Stimulated activated memory B cell treated with anti-CD40 and anti-IgM and Interleukin-4, amounts not matched to agents 10 μg/mL and 1 μg/mL and 100 μg/mL, for 72 hours (primary cell): Measurements from ENCODE around the gene CAST.
"Not testable (repeated sequence)": the region's sequence is repeated elsewhere in the genome, so short reads cannot be mapped to it uniquely, and the experiment has no call there.

Experiments used
- ATAC-seq: fragments of 150-1000 bp; cut with Tn5 transposase; 2 replicates; pipeline ENCODE4 v1.10.0; 2021
- H3K27ac Mint-ChIP-seq: one replicate; pipeline ENCODE4 v1.8.0; 2022; ENCODE audit warnings: mild to moderate bottlenecking, mixed read lengths
- H3K27me3 Mint-ChIP-seq: one replicate; pipeline ENCODE4 v1.8.0; 2022; ENCODE audit warnings: mixed read lengths
- H3K36me3 Mint-ChIP-seq: one replicate; pipeline ENCODE4 v1.8.0; 2022; ENCODE audit warnings: mixed read lengths
- H3K4me1 Mint-ChIP-seq: one replicate; pipeline ENCODE4 v1.8.0; 2022; ENCODE audit warnings: mixed read lengths
- H3K4me3 Mint-ChIP-seq: one replicate; pipeline ENCODE4 v1.8.0; 2022; ENCODE audit warnings: mild to moderate bottlenecking, moderate library complexity, mixed read lengths
- H3K9me3 Mint-ChIP-seq: one replicate; pipeline ENCODE4 v1.8.0; 2022; ENCODE audit warnings: mixed read lengths

The CAST gene

GRCh38 chr5:96661855-96662724 is at the start of gene CAST:
TSS of gene CAST (plus strand) at chr5:96662376. CDS start at chr5:96662423, 47 bp downstream.
- Mint-ChIP-seq H3K36me3 (no peaks in the 10 kb centered on the region), H3K4me3 (peak within 1 kb of the TSS; percentile 96), H3K27ac (peak within 1 kb of the TSS; percentile 100), H3K9me3 (no peaks in the 10 kb centered on the region), H3K27me3 (no peaks in the 10 kb centered on the region), H3K4me1 (peaks cover 28% of the 10 kb centered on the region)
- peak; percentile 91 for ATAC-seq

- Mint-ChIP-seq H3K36me3 (no peaks in the 10 kb centered on the region), H3K27ac (no peak overlapping the region), H3K27me3 (no peaks in the 10 kb centered on the region), H3K9me3 (peaks cover 2% of the 10 kb centered on the region), H3K4me3 (no peak overlapping the region), H3K4me1 (peaks cover 4% of the 10 kb centered on the region)
- no peak for ATAC-seq
Measured at GRCh38 chr5:96614110-96614691, 48.0 kb upstream of the CAST start.

- H3K4me1 Mint-ChIP-seq: peaks cover 4% of the 10 kb centered on the region
- H3K27ac Mint-ChIP-seq: no peak overlapping the region
- peak; percentile 50 for ATAC-seq
- no peak overlapping the region for H3K4me3 Mint-ChIP-seq
- no peaks in the 10 kb centered on the region for H3K36me3 Mint-ChIP-seq
- no peaks in the 10 kb centered on the region for H3K27me3 Mint-ChIP-seq
- H3K9me3 Mint-ChIP-seq: peaks cover 2% of the 10 kb centered on the region
Measured at GRCh38 chr5:96615223-96615622, 47.0 kb upstream of the CAST start.

GRCh38 chr5:96616801-96617200 is 45.4 kb upstream of the CAST start:
- Mint-ChIP-seq H3K36me3 (no peaks in the 10 kb centered on the region), H3K27me3 (no peaks in the 10 kb centered on the region), H3K9me3 (peaks cover 2% of the 10 kb centered on the region), H3K4me3 (no peak overlapping the region), H3K27ac (no peak overlapping the region), H3K4me1 (peaks cover 4% of the 10 kb centered on the region)
- no peak for ATAC-seq

- ATAC-seq, H3K27me3 Mint-ChIP-seq, H3K4me1 Mint-ChIP-seq, H3K27ac Mint-ChIP-seq, H3K36me3 Mint-ChIP-seq, H3K4me3 Mint-ChIP-seq, H3K9me3 Mint-ChIP-seq: not testable (repeated sequence)
Measured at GRCh38 chr5:96618311-96619016, 43.7 kb upstream of the CAST start.

- no peak overlapping the region for H3K27ac Mint-ChIP-seq
- no peaks in the 10 kb centered on the region for H3K27me3 Mint-ChIP-seq
- H3K4me1 Mint-ChIP-seq: no peaks in the 10 kb centered on the region
Measured at GRCh38 chr5:96619946-96620345, 42.2 kb upstream of the CAST start.

GRCh38 chr5:96624596-96624995 is 37.6 kb upstream of the CAST start:
- no peaks in the 10 kb centered on the region for H3K9me3 Mint-ChIP-seq
- ATAC-seq: no peak
- H3K27ac Mint-ChIP-seq: no peak overlapping the region
- H3K4me1 Mint-ChIP-seq: no peaks in the 10 kb centered on the region
- peaks cover 19% of the 10 kb centered on the region for H3K27me3 Mint-ChIP-seq
- no peaks in the 10 kb centered on the region for H3K36me3 Mint-ChIP-seq
- H3K4me3 Mint-ChIP-seq: no peak overlapping the region

More at GRCh38 chr5:96619946-96620345, 42.2 kb upstream of the CAST start:
- no peak overlapping the region for H3K4me3 Mint-ChIP-seq
- no peak for ATAC-seq
- no peaks in the 10 kb centered on the region for H3K36me3 Mint-ChIP-seq
- H3K9me3 Mint-ChIP-seq: peaks cover 2% of the 10 kb centered on the region

GRCh38 chr5:96625365-96625764 is 36.8 kb upstream of the CAST start:
- Mint-ChIP-seq H3K4me1 (no peaks in the 10 kb centered on the region), H3K4me3 (no peak overlapping the region), H3K36me3 (no peaks in the 10 kb centered on the region), H3K27ac (no peak overlapping the region), H3K27me3 (peaks cover 19% of the 10 kb centered on the region), H3K9me3 (no peaks in the 10 kb centered on the region)
- no peak for ATAC-seq

GRCh38 chr5:96626956-96627355 is 35.2 kb upstream of the CAST start:
- Mint-ChIP-seq H3K36me3 (no peaks in the 10 kb centered on the region), H3K27me3 (peaks cover 19% of the 10 kb centered on the region), H3K4me3 (no peak overlapping the region), H3K27ac (no peak overlapping the region), H3K4me1 (no peaks in the 10 kb centered on the region), H3K9me3 (no peaks in the 10 kb centered on the region)
- ATAC-seq: no peak

- Mint-ChIP-seq H3K36me3 (no peaks in the 10 kb centered on the region), H3K4me3 (no peak overlapping the region), H3K9me3 (no peaks in the 10 kb centered on the region), H3K27me3 (peaks cover 19% of the 10 kb centered on the region), H3K27ac (no peak overlapping the region), H3K4me1 (no peaks in the 10 kb centered on the region)
- ATAC-seq: no peak
Measured at GRCh38 chr5:96627792-96628398, 34.3 kb upstream of the CAST start.

- H3K27me3 Mint-ChIP-seq: peaks cover 20% of the 10 kb centered on the region
- H3K27ac Mint-ChIP-seq: no peak overlapping the region
- H3K9me3 Mint-ChIP-seq: no peaks in the 10 kb centered on the region
Measured at GRCh38 chr5:96628406-96628805, 33.8 kb upstream of the CAST start.

GRCh38 chr5:96629774-96630173 is 32.4 kb upstream of the CAST start:
- Mint-ChIP-seq H3K36me3 (no peaks in the 10 kb centered on the region), H3K4me3 (no peak overlapping the region), H3K27ac (no peak overlapping the region), H3K27me3 (peaks cover 33% of the 10 kb centered on the region), H3K4me1 (no peaks in the 10 kb centered on the region), H3K9me3 (no peaks in the 10 kb centered on the region)
- no peak for ATAC-seq

More at GRCh38 chr5:96628406-96628805, 33.8 kb upstream of the CAST start:
- H3K4me3 Mint-ChIP-seq: no peak overlapping the region
- H3K4me1 Mint-ChIP-seq: no peaks in the 10 kb centered on the region
- no peak for ATAC-seq
- H3K36me3 Mint-ChIP-seq: no peaks in the 10 kb centered on the region

- ATAC-seq: no peak
- Mint-ChIP-seq H3K4me1 (no peaks in the 10 kb centered on the region), H3K4me3 (no peak overlapping the region), H3K9me3 (no peaks in the 10 kb centered on the region), H3K27ac (no peak overlapping the region), H3K27me3 (peaks cover 19% of the 10 kb centered on the region), H3K36me3 (no peaks in the 10 kb centered on the region)
Measured at GRCh38 chr5:96633820-96634219, 28.4 kb upstream of the CAST start.

GRCh38 chr5:96634881-96635280 is 27.3 kb upstream of the CAST start:
- no peak for ATAC-seq
- no peak overlapping the region for H3K4me3 Mint-ChIP-seq
- H3K27me3 Mint-ChIP-seq: peaks cover 19% of the 10 kb centered on the region
- no peaks in the 10 kb centered on the region for H3K9me3 Mint-ChIP-seq
- no peaks in the 10 kb centered on the region for H3K4me1 Mint-ChIP-seq
- H3K27ac Mint-ChIP-seq: no peak overlapping the region
- H3K36me3 Mint-ChIP-seq: no peaks in the 10 kb centered on the region

GRCh38 chr5:96636046-96636445 is 26.1 kb upstream of the CAST start:
- Mint-ChIP-seq H3K9me3 (no peaks in the 10 kb centered on the region), H3K27ac (no peak overlapping the region), H3K36me3 (no peaks in the 10 kb centered on the region), H3K27me3 (peaks cover 19% of the 10 kb centered on the region), H3K4me1 (no peaks in the 10 kb centered on the region), H3K4me3 (no peak overlapping the region)
- ATAC-seq: no peak
